HepG2 (cell line): Measurements from ENCODE around the gene PRH2.

Experiments
- CHCHD3 ChIP-seq: sonication (generic); formaldehyde crosslinking; IDR thresholded peaks from 2 replicates; pipeline ENCODE4 v1.8.0; 2022; ENCODE audit warnings: mild to moderate bottlenecking, missing genetic modification reagents, moderate library complexity
- GABPA ChIP-seq, 2 experiments: IDR thresholded peaks; 2 replicates each; pipeline ENCODE4 v1.6.1; 2011 to 2016; ENCODE audit warnings: low read depth in 2 of 2, low read length in 1 of 2, missing biosample characterization in 1 of 2, missing genetic modification characterization in 1 of 2
- MZF1 ChIP-seq: sonication (generic); formaldehyde crosslinking; IDR thresholded peaks from 2 replicates; pipeline ENCODE4 v1.8.1; 2023; ENCODE audit warnings: mild to moderate bottlenecking, missing genetic modification reagents, borderline replicate concordance
- NFIC ChIP-seq: IDR thresholded peaks from 2 replicates; pipeline ENCODE4 v1.6.1; 2012; ENCODE audit warnings: mild to moderate bottlenecking, low read length, inconsistent platforms
- NPAS2 ChIP-seq: sonication (generic); formaldehyde crosslinking; IDR thresholded peaks from 2 replicates; pipeline ENCODE4 v1.8.0; 2022; ENCODE audit warnings: mild to moderate bottlenecking, missing genetic modification reagents, borderline replicate concordance
- PAF1 ChIP-seq: IDR thresholded peaks from 2 replicates; pipeline ENCODE4 v1.6.1; 2016; ENCODE audit warnings: missing genetic modification reagents, missing compliant biosample characterization
- POLR2A ChIP-seq, 2 experiments: IDR thresholded peaks; 2 replicates each; pipeline ENCODE4 v1.6.1; 2011; ENCODE audit warnings: low read depth in 2 of 2, low read length in 2 of 2, mild to moderate bottlenecking in 1 of 2, moderate library complexity in 1 of 2; ENCODE audit not compliant: insufficient read depth in 1 of 2
- YY1 ChIP-seq: IDR thresholded peaks from 2 replicates; pipeline ENCODE4 v1.6.1; 2011; ENCODE audit warnings: low read length, low read depth, moderate library complexity, mild to moderate bottlenecking; ENCODE audit not compliant: insufficient read depth, insufficient replicate concordance
- ZFP90 ChIP-seq: sonication (generic); formaldehyde crosslinking; IDR thresholded peaks from 2 replicates; pipeline ENCODE4 v1.8.0; 2022; ENCODE audit warnings: missing genetic modification reagents, mild to moderate bottlenecking, inconsistent platforms, borderline replicate concordance
- TF ChIP-seq, protein P1 (sequence below): IDR thresholded peaks from 2 replicates; pipeline ENCODE4 v1.6.1; 2016; ENCODE audit warnings: control low read depth
- TF ChIP-seq, protein P2 (sequence below), 2 experiments: sonication (generic) in 1 of 2; formaldehyde crosslinking in 1 of 2; IDR thresholded peaks; 2 replicates each; pipeline versions ENCODE4 v1.4.0 to v1.6.1; 2016 to 2020; ENCODE audit warnings: borderline replicate concordance in 1 of 2, low read depth in 1 of 2, mild to moderate bottlenecking in 1 of 2, missing genetic modification reagents in 1 of 2
- TF ChIP-seq, protein P3 (sequence below): sonication (generic); formaldehyde crosslinking; IDR thresholded peaks from 2 replicates; pipeline ENCODE4 v1.5.0; 2020; ENCODE audit warnings: mild to moderate bottlenecking, missing genetic modification reagents, moderate library complexity

DNA sequence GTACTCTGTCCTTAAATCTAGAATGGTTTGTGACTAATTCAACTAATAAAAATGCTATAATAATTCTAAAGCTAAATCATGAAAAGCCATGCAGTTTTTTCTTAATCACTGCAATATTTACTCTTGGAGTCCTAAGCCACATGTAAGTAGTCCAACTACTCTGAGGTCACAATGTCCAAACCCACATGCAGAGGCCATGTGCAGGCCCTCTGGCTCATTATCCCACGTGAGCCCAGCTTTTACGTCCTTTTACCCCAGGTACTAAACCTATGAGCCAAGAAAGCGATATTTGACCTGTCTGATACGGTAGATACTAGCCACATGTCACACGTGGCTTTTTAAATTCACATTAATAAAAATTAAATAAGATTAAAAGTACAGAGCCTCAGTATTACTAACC is 32.2 kb upstream of the PRH2 start:
- TF ChIP-seq MZF1 (CRISPR knock-in tag) = no peak
- no peak for TF ChIP-seq NPAS2 (CRISPR knock-in tag)
- no peak for TF ChIP-seq NFIC
- TF ChIP-seq, protein P1, sequence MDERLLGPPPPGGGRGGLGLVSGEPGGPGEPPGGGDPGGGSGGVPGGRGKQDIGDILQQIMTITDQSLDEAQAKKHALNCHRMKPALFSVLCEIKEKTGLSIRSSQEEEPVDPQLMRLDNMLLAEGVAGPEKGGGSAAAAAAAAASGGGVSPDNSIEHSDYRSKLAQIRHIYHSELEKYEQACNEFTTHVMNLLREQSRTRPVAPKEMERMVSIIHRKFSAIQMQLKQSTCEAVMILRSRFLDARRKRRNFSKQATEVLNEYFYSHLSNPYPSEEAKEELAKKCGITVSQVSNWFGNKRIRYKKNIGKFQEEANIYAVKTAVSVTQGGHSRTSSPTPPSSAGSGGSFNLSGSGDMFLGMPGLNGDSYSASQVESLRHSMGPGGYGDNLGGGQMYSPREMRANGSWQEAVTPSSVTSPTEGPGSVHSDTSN = no peak
- TF ChIP-seq, protein P2, sequence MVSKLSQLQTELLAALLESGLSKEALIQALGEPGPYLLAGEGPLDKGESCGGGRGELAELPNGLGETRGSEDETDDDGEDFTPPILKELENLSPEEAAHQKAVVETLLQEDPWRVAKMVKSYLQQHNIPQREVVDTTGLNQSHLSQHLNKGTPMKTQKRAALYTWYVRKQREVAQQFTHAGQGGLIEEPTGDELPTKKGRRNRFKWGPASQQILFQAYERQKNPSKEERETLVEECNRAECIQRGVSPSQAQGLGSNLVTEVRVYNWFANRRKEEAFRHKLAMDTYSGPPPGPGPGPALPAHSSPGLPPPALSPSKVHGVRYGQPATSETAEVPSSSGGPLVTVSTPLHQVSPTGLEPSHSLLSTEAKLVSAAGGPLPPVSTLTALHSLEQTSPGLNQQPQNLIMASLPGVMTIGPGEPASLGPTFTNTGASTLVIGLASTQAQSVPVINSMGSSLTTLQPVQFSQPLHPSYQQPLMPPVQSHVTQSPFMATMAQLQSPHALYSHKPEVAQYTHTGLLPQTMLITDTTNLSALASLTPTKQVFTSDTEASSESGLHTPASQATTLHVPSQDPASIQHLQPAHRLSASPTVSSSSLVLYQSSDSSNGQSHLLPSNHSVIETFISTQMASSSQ (IDR thresholded peaks at IDR 0.05; ENCODE audit: low read depth) = no peak
- TF ChIP-seq, protein P2 (CRISPR knock-in tag; IDR thresholded peaks at IDR 0.05; ENCODE audit: borderline replicate concordance) = no peak
- TF ChIP-seq PAF1 = no peak
- TF ChIP-seq ZFP90 = no peak
- TF ChIP-seq YY1 = no peak
- TF ChIP-seq, protein P3, sequence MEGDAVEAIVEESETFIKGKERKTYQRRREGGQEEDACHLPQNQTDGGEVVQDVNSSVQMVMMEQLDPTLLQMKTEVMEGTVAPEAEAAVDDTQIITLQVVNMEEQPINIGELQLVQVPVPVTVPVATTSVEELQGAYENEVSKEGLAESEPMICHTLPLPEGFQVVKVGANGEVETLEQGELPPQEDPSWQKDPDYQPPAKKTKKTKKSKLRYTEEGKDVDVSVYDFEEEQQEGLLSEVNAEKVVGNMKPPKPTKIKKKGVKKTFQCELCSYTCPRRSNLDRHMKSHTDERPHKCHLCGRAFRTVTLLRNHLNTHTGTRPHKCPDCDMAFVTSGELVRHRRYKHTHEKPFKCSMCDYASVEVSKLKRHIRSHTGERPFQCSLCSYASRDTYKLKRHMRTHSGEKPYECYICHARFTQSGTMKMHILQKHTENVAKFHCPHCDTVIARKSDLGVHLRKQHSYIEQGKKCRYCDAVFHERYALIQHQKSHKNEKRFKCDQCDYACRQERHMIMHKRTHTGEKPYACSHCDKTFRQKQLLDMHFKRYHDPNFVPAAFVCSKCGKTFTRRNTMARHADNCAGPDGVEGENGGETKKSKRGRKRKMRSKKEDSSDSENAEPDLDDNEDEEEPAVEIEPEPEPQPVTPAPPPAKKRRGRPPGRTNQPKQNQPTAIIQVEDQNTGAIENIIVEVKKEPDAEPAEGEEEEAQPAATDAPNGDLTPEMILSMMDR (CRISPR knock-in tag) = no peak
- TF ChIP-seq POLR2A (IDR thresholded peaks at IDR 0.05; ENCODE audit: insufficient read depth in 1 of 2, low read depth in 2 of 2, low read length in 2 of 2) = no peak
- no peak for TF ChIP-seq CHCHD3 (CRISPR knock-in tag)
- no peak for TF ChIP-seq GABPA (IDR thresholded peaks at IDR 0.05; ENCODE audit: low read depth, low read length)
- no peak for TF ChIP-seq GABPA (CRISPR knock-in tag; IDR thresholded peaks at IDR 0.05; ENCODE audit: low read depth)
